Activated T-cell treated with anti-CD3 and anti-CD28 coated beads for 24 hours (primary cell): ENCODE measurements around the gene PTPN14.

Experiments
- DNase-seq: peaks from one replicate; pipeline ENCODE4 v3.0.0-alpha.2; 2020; ENCODE audit warnings: low read depth

PTPN14 gene

DNA sequence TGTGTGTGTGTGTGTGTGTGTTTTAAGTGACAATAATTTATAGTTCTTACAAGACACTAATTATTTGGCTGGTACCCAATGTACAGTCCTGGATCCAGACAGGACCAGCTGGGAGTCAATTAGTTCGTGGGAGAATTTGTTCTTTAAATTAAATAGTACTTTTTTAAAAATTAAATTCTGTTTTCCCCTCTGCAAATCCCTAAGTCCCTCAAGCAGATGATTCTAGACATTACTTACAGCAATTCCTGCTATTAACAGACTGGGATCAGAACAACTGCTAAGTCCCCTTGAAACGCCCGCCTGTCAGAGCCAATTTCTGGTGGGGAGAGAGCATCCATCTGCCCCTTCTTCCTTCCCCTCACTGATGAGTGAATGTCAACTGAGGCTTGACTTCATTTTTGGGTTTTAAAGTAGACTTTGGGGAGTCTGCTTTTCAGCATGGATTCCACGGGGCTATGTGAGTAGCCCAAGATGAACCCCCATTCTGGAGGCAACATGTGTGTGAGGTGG, 186.6 kb downstream of the PTPN14 start:
- DNase-seq: no peak

DNA sequence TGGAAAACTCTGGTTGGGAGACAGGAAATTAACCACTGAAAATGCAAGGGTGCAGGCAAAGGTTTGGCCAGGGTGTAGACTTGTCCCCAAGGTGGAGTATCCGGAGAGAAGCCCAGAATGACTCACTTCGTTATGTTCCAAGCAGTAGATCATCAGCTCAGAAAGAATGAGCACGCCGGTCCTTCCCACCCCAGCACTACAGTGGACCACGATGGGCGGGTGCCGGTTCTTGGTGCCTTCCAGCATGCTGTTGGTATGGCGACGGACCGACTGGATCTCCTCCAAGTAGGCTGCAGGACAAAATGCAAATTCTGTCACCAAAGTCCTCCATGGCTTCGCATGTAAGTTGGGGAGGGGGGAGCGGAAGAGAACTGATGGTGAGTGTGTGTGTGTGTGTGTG, 187.0 kb downstream of the PTPN14 start:
- no peak for DNase-seq

DNA sequence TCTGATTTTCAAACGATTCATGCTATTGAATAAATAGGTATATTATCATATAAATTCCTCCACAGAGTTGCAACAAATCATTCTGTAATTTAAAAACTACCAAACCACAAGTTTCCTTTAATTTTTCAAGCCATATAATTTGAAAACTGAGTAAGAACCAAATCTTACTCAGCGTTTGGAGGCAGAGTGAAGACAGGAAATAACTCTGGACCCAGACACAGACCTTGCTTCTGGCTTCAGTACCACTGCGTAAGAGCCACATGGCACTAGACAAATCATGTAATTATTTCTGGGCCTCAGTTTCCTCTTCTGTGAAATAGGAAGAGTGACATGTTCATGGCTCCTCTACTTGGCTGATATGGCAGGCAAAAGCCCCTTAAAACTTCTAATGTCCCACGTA, 188.0 kb downstream of the PTPN14 start:
- no peak for DNase-seq

DNA sequence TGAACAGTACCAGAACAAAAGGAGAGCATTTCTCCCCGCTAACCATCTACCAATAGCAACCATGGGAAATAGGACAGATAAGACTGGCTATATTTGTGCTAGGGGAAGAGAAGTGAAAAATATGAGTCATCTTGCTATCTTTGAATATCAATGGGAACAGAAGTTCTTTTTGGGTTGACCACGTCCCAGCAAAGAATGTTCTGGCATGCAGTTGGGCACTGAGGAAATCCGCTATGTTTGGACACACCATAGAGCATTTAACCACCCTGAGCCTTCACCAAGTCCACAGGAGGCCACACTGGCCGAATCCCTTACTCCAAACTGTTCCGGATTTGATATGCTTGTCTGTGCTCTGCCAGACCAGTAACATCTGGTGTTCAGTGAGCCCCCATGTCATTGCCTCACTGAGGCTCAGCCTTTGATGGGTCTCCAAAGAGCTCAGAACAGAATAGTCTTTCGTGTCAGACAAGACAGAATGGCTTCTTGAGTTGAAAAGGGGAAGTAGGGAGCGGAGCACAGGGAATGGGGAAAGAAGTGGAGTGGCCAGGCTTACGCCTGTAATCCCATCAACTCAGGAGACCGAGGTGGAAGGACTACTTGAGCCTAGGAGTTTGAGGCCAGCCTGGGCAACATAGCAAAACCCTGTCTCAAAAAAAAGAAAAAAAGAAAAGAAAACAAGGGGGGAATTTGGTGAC, 189.1 kb downstream of the PTPN14 start:
- DNase-seq: no peak

DNA sequence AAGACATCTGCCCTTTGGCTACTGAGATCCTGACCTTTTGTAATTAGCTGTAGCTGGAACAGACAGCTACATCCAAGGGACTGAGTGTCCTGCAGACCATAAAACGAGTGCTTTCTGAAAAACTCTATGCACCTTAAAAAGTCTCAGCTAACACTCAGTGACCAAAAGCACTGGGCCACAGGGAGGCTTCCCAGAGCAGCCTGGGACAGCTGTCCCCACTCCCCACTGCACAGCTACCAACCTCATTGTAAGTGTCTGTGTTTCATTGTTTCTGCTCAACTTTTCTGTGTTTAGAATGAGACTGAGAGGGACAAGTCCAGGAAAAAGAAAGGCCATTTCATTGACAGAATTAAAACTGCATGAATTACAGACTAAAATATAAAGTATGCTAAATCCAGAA, 189.8 kb downstream of the PTPN14 start:
- no peak for DNase-seq

DNA sequence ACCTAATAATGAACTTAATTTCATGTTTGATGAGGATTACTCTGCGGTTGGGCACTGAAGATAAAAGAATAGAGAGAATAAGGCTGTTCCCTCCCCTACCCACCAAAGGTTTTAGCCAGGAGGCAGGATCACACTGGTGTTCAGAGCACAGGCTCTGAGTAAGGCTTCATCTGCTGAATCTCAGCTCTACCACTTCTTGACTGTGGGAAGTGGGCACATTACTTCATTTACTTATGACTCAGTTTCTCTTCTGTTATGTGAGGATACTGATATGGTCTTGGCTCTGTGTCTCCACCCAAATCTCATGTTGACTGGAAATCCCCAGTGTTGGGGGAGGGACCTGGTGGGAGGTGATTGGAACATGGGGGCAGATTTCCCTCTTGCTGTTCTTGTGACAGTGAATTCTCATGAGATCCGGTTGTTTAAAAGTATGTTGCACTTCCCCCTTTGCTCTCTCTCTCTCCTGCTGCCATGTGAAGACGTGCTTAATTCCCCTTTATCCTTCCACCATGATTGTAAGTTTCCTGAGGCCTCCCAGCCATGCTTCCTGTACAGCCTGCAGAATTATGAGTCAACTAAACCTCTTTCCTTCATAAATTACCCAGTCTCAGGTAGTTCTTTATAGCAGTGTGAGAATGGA, 190.8 kb downstream of the PTPN14 start:
- DNase-seq: no peak

DNA sequence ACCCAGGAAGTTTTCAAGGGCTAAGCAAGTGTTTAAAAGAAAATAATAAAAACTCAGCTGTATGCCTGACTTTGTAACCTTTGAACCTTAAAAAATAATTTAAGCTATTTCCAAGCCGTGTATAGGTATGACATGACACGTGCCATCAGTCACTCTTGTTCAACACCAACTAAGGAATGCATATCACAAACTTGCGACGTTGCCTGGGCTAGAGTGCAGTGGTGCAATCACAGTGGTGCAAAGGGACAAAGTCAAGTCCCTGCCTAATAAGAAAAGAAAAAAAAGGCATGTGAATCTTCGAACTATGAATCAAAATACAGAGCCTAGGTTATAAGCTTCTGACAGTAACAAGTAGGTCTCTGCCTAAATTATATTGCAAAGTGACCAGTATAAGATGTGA, 191.3 kb downstream of the PTPN14 start:
- no peak for DNase-seq

DNA sequence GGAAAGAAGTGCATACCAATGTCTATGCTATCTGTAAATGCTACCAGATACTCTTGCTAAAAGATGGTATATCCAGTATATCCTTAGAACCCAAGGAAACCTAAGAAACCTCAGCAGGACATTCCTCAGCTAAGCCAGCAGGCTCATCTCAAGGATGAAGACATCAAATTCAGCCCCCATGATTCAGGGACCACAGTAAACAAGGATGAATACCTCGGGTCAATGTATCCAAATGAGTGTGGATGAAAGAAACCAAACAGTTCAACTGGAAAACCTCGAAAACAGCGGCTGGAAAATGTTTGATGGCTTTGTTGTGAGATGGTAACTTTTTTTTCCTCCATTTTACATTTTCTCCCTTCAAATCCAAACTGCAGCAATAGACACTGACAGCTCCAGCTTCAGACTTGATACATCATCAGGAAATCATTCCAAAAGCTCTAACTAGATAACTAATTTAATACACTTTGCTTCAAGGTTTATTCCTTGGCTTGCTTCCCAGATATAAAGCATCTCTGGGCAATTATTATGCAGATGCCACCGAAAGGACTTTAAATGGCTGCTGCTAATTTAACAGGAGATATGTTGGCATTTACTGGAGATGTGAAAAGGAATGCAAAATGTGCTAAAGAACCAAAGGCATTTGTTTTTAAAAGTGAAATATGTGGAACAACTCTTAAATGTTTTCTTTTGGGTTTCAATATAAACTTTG, 196.8 kb downstream of the PTPN14 start:
- DNase-seq: no peak

DNA sequence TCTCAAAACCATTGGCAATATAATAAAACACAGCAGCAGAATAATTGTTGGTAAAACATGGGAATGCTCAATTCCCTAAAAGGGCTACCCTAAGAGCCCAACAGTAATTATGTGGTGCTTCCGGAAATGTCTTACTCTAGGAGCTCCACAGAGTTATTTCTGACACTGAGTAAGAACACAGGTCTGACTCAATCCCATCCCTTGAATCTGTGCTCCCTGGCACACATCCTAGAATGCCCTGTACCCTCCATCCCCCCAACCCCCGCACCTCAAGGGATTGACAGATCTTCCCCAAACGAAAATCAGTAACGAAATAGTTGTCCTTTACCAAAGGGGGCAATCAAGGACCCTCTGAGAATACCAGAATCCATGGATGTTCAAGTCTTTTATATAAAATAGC, 198.6 kb downstream of the PTPN14 start:
- no peak for DNase-seq

DNA sequence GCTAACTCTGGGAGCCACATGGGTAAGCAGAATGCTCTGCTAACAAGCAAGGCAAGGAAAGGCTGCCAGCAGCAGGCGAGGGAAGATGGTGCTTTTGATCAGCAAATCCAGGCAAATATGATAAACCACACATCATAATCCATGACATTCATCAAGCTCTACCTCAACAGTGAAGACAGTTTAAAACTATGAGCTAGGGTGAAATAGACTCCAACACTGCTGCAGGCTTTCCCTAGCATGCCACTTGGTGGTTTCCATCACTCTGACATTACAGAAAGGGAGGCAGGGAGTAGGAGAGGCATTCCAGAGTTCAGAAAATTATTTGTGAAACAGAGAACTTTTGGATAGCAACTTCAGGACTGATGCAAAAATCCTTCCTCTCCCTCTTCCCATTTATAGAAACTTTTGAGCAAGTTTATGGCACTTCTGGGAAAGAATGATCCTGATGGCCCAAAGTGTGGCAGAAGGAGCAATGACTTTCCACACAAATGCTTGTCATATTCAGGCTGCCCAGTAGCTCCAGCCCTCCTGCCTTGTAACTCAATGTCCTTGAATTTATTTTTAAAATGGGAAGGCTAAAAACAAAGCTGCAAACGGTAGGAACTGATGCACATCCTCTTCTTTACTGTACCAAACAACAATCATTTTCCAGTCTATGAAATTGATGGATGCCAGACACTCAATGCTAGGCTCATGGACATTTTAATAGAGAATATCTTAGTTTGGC, 199.7 kb downstream of the PTPN14 start:
- DNase-seq: no peak

DNA sequence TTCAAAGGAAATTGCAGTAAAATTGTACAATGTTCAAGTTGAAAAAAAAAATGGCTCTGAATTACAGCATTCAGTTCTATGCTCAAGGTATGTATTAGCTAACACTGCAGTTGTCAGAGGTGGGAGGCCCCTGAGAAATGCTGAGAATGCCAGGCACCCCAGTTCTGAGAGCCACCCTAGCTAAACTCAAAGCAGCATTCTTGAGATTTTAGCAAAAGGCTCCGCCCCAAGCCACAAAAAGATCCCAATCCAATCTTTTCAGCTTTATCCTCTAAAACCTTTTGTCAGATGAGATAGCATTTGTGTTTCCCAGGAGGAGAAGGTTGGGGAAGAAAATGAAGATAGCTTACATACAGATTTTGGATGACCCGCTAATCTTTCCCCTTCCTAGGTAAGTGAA, 201.6 kb downstream of the PTPN14 start:
- DNase-seq: no peak

DNA sequence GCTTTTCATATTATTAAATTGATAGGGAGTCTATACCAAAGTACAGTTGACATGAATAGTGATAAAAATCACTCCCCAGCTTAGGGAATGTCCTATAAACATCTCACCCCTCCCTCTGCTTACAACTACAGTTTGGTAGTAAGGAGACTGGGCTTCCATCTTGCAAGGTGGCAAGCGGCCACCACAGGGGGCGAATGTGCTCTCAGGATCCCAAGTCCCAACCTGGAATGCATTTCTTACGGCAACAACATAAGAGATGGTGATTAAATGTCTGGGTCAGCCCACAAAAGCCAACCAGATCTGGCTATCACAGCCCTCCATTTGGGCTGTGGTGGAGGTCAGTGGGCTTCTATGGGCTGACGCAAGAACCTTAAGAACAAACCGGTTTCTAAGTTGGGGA, 202.4 kb downstream of the PTPN14 start:
- no peak for DNase-seq

DNA sequence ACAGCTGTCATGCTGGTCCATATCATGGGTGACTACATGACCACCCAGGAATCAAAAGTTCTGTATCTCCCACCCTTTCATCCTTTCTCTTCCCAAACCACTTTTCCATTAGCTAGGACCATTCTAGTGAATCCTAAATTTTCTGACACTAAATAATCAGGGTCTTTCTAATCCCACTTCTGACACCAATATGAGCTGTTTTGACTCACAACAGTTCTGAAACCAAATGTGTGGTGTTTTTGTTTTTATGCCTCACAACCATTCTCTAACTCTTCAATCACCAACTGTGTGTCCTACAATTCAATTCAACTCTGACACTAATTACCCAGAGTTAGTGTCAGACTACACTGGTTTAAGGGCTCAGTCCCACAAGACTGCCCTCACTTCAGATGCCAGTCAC, 206.5 kb downstream of the PTPN14 start:
- no peak for DNase-seq

DNA sequence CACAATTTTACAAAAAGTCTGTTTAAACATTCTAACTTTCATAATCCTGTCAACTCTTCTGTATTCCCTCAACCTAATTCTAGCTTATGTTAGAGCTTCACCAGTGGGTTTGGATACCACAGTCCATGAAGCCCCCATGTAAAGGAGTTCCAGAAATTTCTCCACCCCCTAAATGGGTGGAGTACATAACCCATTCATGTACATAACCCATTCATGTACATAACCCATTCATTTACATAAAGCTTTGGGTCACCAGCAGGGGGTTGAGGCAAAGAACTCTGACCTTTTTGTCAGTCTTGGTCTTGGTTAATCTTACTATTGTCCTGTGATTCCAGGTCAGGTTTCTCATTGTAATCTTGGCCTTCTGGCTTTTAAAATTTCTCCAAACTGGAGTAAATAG, 208.9 kb downstream of the PTPN14 start:
- no peak for DNase-seq

DNA sequence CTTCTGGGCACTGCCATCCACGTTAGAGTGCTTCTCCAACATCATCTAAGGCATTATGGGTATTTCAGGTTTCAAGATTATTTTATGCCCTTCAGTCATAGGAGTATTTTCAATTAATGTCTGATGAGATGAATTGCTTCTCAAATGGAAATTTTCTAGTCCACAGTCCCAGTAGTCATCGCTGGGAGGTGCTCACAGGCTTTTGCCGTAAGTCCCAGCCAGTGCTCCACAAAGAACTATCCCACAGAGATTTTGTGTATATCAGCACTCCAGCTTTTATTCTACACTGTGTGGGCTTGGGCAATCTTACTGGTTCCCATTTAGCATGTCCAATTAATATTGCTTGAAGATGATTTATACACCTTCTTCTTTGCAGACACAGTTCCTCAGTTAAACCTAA, 209.5 kb downstream of the PTPN14 start:
- DNase-seq: no peak

DNA sequence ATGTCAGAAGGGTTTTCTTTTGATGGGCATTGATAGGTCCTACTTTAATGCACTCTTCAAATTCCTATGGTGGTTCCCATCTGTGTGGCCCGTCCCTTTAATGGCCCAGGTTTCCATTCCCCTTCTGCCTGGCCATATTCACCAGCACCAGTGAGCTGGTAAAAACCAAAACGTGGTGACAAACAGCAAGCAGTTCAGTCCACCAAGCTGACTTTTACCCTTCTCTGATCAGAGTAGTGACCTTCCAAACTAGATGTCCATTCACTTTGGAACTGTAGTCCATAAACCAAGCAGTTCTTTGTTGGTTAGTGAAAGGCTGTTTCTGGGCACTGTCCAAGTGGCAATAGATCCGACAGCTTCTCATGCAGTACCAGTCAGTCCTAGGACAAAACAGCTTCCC, 209.9 kb downstream of the PTPN14 start:
- DNase-seq: no peak

DNA sequence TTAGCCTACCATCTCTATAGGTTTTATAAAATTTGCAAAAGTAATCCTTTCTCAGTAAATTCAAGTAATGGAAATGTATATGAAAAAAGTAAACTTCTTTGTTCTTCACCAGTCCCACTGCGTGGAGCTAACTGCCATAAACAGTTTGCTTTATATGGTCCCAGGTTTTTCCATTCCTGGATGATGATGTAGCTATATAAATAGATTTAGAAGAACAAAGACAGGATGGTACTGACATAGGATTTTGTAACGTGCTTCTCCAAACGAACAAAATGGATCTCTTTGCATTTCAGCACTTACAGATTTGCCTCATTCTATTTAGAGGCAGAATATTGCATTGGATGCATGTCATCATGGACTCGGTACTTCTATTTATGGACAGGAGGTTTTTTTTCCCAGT, 213.2 kb downstream of the PTPN14 start:
- DNase-seq: no peak

DNA sequence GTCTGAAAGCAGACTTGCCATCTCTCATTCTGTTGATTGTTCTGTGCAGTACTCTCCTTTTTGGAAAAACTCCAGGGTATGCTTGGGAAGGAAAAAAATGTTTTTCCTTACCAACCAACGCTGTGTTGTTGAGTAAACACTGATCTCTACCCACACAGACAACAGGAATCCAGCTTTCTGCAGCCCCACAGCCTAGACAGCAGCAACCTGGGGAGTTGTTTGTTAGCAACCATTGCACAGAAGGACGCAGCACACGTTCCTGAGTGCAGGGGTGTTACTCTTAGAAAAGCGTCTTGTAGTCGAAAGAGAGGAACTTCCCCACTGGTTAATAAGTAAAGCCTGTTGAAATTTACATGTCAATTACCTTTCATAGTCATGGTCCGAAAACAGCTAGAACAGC, 213.9 kb downstream of the PTPN14 start:
- DNase-seq: no peak

DNA sequence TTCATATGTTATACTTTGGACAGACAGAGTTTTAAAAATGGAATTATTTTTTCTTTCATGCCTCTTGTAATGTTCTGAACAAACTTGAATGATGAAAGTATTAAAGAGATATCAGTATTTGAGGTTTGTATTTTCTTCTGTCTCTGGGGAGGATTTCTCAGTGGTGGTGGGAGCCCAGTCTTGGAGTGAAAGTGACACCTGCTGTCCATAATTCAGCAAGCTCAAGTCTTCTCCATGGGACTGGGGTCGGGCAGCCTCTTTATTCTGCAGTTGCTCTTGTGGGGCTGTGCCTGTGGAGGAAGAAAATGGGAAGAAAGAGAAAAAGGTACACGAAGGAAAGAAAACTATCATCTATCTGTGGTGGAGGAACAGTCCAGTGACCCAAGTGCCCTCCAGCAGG, 214.4 kb downstream of the PTPN14 start:
- DNase-seq: no peak

DNA sequence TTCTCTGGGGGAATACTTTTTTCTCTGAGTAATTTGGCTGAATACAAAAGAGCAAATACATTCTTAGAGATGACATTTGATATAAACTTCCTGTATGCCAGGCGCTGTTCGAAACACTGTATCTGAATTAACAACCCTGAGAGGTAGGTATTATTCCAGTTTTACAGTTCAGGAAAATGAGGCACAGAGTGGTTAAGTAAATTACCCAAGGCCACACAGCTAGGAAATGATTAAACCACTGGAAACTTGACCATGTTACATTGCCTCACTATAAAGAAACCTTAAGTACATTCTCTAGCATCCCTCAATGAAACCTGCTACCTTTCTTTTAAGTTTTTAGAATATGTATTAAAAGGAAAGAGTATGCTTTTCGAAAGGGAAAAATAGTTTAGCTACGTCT, 215.8 kb downstream of the PTPN14 start:
- no peak for DNase-seq

DNA sequence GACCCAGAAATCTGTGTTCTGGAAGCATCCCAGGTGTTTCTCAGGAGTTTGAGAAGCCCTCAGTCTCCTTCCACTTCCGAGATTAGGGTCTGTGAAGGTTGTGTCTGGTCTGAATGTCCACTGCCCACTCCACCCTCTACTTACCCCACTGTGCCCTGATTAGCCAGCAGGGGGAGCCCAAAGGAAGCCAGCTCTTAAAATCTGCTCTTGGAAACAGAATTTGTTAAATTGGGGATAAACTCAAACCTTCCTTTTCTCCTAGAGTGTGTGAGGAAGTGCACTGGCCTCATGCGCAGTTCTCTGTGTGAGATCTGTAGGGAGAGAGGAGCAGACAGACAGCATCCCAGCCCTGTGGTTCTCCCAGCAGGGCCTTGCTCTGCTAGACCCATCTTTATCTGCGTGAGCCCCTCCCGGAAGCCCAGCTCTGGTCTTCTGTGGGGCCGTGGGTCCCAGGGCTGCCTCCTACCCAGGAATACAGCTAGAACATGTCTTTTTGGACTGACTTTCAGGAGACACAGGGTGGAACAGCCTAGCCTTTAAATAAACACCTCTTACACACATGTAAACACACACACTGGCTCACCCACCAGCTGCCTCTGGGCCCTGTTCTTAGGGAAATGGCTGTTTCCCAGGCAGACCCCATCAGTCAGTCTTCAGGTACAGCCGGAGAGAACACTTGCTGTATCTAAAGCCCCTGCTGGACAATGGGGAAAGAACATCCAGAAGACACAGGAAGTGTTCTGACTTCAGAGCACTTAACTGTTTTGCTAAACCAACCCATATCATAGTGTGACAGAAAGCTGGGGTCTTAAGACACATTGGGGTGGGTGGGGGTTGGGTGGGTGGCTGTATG, 218.2 kb downstream of the PTPN14 start:
- DNase-seq: peak; percentile 11
